Stimulated activated naive CD8-positive, alpha-beta T cell treated with anti-CD3 and anti-CD28 coated beads, Interleukin-15, amount 100 ng/mL, for 72 hours (primary cell): Measurements from ENCODE around the gene PRAMEF12.
A peak's percentile ranks its signal among the peaks of the same experiment; 100 is the strongest.
"Not testable (repeated sequence)": the region's sequence is repeated elsewhere in the genome, so short reads cannot be mapped to it uniquely, and the experiment has no call there.

ENCODE experiments used
- ATAC-seq: fragments of 150-1000 bp; cut with Tn5 transposase; 2 replicates; pipeline ENCODE4 v1.10.0; 2021; ENCODE audit warnings: mild to moderate bottlenecking, moderate library complexity
- DNase-seq, 2 donors: peaks; one replicate each; pipeline ENCODE4 v3.0.0; 2021 to 2022
- H3K27ac Mint-ChIP-seq, 2 donors: one replicate each; pipeline ENCODE4 v1.8.0; 2022; ENCODE audit warnings: mild to moderate bottlenecking in 2 of 2, mixed read lengths in 2 of 2, moderate library complexity in 2 of 2
- H3K27me3 Mint-ChIP-seq: one replicate; pipeline ENCODE4 v1.8.0; 2022; ENCODE audit warnings: mixed read lengths
- H3K4me1 Mint-ChIP-seq: one replicate; pipeline ENCODE4 v1.8.0; 2022; ENCODE audit warnings: mild to moderate bottlenecking, mixed read lengths
- H3K4me3 Mint-ChIP-seq, 2 donors: one replicate each; pipeline ENCODE4 v1.8.0; 2022; ENCODE audit warnings: mild to moderate bottlenecking in 2 of 2, mixed read lengths in 2 of 2, moderate library complexity in 1 of 2
- H3K9me3 Mint-ChIP-seq, 2 donors: one replicate each; pipeline ENCODE4 v1.8.0; 2022; ENCODE audit warnings: mixed read lengths in 2 of 2

Gene PRAMEF12

DNA sequence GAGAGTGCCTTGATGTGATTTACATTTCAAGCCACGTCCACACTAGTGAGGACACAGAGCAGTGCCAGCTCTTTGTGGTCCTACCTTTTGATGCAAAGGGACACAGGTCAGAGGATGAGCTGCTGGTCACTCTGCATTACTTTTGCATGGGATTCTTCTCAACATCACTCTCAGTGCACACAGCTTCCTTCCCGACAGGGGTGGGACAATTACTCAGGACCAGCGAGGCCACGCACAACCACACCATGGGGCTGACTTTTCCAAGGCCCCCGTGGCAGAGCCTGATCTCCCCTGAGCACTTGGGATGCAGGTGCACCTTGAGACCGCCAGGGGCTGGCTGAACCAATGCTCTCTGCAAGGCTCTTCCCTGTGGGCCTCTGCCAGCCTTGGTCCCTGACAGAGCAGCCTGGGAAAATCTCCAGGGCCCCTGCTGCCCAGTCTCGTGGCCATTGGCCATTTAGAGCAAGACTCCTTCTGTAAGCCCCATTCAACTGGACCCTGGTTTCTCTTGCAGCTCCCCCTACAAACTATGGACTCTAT lies 13.2 kb upstream of the PRAMEF12 start:
- DNase-seq (no peak), ATAC-seq (no peak)
- H3K4me3 Mint-ChIP-seq: no peak overlapping the region
- no peaks in the 10 kb centered on the region for H3K4me1 Mint-ChIP-seq
- no peak overlapping the region for H3K27ac Mint-ChIP-seq
- no peaks in the 10 kb centered on the region for H3K9me3 Mint-ChIP-seq
- peaks cover 35% of the 10 kb centered on the region for H3K27me3 Mint-ChIP-seq

DNA sequence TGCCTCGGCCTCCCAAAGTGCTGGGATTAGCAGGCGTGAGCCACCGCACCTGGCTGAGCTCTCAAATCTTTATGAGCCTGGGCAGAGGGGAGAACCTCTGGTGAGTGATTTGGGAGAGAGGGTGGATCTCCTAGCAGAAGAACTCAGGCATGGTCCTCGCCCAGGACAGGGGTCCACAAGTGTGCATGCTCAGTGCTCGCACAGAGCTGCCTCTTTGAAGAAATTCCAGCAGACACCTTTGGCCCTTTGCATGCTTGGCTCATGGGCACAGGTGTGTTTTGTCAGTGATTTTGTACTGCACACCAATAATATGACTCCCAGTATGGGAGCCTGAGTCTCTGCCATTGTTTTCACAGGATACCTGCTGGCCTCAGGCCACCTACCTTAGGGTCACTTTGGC lies 11.8 kb upstream of the PRAMEF12 start:
- Mint-ChIP-seq H3K4me1 (no peaks in the 10 kb centered on the region), H3K9me3 (no peaks in the 10 kb centered on the region), H3K4me3 (no peak overlapping the region), H3K27ac (no peak overlapping the region), H3K27me3 (peaks cover 27% of the 10 kb centered on the region)
- DNase-seq (no peak), ATAC-seq (no peak)

DNA sequence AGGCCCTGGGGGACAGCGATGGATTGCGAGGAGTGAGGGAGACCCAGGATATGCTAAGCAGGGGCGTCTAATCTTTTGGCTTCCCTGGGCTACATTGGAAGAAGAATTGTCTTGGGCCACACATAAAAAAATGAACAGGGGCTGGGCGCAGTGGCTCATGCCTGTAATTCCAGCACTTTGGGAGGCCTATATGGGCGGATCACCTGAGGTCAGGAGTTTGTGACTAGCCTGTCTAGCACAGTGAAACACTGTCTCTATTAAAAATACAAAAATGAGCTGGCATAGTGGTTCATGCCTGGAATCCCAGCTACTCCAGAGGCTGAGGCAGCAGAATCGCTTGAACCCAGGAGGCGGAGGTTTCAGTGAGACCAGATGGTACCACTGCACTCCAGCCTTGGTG lies 10.8 kb upstream of the PRAMEF12 start:
- no peak for DNase-seq
- Mint-ChIP-seq H3K4me1 (no peaks in the 10 kb centered on the region), H3K27ac (no peak overlapping the region), H3K9me3 (no peaks in the 10 kb centered on the region), H3K4me3 (no peak overlapping the region), H3K27me3 (peaks cover 32% of the 10 kb centered on the region)
- no peak for ATAC-seq

DNA sequence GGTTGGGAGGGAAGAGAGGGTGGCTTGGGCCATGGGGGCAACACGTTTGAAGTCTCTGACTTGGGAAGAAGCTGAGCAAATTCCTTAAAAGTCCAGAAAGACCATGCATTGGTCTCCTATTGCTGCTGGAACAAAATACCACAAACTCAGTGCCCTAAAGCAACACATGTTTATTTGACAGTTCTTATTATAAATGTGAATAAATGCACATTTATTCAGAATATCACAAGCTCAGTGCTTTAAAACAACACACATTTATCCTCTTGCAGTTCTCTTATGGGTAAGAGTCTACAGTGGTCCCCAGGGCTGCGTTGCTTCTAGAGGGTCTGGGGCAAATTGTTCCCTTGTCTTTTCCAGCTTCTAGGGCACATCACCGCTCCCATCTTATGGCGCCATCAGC lies 10.1 kb upstream of the PRAMEF12 start:
- no peak for DNase-seq
- Mint-ChIP-seq H3K27ac (no peak overlapping the region), H3K4me1 (no peaks in the 10 kb centered on the region), H3K27me3 (peaks cover 27% of the 10 kb centered on the region), H3K9me3 (no peaks in the 10 kb centered on the region), H3K4me3 (no peak overlapping the region)
- no peak for ATAC-seq

DNA sequence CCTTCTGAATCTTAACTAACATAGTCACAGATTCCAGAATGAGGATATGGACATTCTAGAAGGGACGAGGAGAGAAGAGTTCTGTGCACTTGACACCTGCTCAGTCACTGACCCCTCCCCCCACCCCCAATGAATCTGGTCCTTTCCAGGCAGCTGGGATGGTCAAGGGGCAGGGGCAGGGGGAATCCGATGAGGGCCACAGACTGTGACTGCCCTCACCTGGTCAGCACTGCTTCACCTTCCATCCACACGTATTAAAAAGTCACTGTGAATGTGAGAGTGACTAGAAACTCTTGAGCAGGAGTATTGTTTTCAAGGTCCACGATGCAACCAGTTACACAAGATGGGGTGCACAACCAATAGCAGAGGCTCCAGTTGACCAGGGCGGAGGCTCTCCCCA lies 9.5 kb upstream of the PRAMEF12 start:
- peaks cover 28% of the 10 kb centered on the region for H3K27me3 Mint-ChIP-seq
- no peaks in the 10 kb centered on the region for H3K9me3 Mint-ChIP-seq
- ATAC-seq (no peak), DNase-seq (no peak)
- no peak overlapping the region for H3K27ac Mint-ChIP-seq
- no peak overlapping the region for H3K4me3 Mint-ChIP-seq
- H3K4me1 Mint-ChIP-seq: no peaks in the 10 kb centered on the region

DNA sequence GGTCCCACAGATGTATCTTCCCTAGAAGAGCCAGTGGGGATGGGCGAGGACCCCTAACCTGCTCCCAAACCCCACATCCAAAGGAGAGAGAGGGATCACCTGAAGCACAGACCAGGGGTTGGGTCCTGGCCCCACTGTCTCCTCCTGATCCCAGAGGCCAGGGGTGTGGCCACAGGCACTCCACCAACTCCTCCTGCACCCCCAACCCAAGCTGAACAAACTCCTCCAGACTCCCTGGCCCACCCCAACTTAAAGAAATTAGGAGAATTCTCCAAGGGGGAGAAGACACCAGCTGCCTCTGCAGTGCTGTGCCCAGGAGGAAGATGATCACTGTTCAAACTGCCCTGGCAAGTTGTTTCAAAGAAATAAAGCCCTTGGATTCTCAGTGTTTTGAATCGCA lies 4.5 kb upstream of the PRAMEF12 start:
- ATAC-seq (no peak), DNase-seq (no peak)
- no peaks in the 10 kb centered on the region for H3K4me1 Mint-ChIP-seq

DNA sequence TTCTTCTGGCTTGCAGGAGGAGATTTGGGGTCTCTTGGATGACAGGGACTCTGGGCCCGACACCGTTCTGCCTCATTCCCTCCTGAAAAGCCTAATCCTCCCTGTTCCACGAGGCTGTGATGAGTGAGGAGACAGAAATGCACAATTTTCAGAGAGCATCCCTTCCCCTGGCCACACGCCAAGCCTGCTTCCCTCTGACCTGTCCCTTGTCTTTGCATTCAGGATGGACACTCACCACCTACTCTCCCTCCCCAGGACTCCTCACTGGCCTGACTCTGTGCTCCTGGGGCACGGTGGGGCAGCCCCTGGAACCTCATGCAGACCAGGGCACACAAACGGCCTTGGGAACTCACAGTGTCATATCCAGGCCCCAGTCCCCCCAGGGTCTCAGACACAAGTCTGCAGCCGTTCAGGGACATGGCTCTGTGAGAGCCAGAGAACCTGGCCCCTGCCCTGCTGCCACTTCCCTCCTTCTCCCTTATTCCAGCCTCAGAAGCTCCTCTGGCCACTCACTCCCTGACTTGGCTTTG lies 3.5 kb upstream of the PRAMEF12 start:
- H3K9me3 Mint-ChIP-seq: no peaks in the 10 kb centered on the region
- H3K4me1 Mint-ChIP-seq: no peaks in the 10 kb centered on the region
- H3K4me3 Mint-ChIP-seq: no peak overlapping the region
- H3K27ac Mint-ChIP-seq: peak overlapping the region in 1 of 2 donors; percentile 36
- no peak for ATAC-seq
- no peak for DNase-seq
- H3K27me3 Mint-ChIP-seq: peaks cover 64% of the 10 kb centered on the region

More for the DNA sequence above, 4.5 kb upstream of the PRAMEF12 start:
- Mint-ChIP-seq H3K9me3 (no peaks in the 10 kb centered on the region), H3K27me3 (peaks cover 60% of the 10 kb centered on the region), H3K27ac (peak overlapping the region in 1 of 2 donors; percentile 44), H3K4me3 (no peak overlapping the region)

DNA sequence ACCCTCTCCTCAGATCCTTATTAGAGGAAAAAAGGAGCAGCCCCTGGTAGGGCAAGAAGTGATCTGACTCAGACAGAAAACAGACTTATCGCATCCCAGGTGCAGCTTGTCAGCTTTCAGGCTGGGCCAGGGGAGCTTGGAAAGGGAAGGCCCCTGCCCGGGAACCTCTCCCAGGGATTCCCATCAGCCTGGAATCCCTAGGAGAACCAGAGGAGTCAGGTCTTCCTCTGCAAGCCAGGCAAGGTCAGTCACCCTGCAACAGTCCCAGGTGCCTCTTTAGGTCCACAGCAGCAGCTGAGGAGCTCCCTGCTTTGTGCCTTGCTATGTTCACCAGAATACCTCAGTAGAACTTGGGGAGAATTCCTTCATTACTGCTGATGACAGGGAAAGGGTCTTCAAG lies 2.9 kb upstream of the PRAMEF12 start:
- ATAC-seq: no peak
- Mint-ChIP-seq H3K27ac (peak overlapping the region in 1 of 2 donors; percentile 36), H3K4me3 (no peak overlapping the region), H3K9me3 (no peaks in the 10 kb centered on the region), H3K27me3 (peaks cover 69% of the 10 kb centered on the region), H3K4me1 (no peaks in the 10 kb centered on the region)
- DNase-seq: no peak

DNA sequence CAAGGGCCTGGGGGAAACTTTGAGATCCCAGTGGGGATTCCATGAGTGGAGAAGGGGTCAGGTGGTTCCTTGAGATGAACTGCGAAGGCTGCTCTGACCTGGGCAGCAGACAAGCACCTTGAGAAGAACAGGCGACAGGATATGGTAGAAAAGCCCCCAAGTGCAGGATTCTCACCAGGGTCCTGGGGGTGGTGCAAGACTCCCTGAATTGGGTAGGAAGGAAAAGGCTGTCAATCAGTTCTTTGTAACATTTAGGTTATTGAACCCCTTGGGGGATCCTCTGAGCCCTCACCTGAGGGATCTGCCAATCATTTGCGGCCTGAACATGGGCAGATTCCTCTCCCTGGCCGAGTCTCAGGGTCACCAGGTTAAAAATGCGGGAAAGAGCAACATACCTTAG lies 2.4 kb upstream of the PRAMEF12 start:
- ATAC-seq (no peak), DNase-seq (no peak)
- peaks cover 69% of the 10 kb centered on the region for H3K27me3 Mint-ChIP-seq
- peak overlapping the region in 1 of 2 donors; percentile 82 for H3K27ac Mint-ChIP-seq
- H3K9me3 Mint-ChIP-seq: no peaks in the 10 kb centered on the region
- H3K4me1 Mint-ChIP-seq: no peaks in the 10 kb centered on the region
- no peak overlapping the region for H3K4me3 Mint-ChIP-seq

DNA sequence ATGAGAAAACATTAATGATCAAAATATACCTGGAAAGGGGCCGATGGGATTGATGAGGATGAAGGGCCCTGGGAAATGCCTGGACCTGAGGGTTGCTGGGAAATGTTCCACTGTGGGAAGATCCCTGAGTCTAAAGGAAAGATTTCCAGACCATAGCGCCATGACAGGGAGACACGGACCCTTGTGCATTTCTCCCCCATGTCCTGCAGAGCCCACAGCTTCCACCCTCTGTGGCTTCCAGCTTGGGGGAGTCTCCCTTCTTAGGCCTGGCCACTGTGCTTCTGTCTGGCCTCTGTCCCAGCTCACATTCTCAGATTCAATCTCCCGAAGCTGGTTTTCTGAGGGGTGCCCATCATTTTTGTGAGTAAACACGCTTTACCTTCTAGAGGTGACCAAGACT lies 1.0 kb upstream of the PRAMEF12 start:
- ATAC-seq: no peak
- H3K4me1 Mint-ChIP-seq: no peaks in the 10 kb centered on the region
- no peak for DNase-seq
- no peaks in the 10 kb centered on the region for H3K9me3 Mint-ChIP-seq
- no peak overlapping the region for H3K27ac Mint-ChIP-seq
- peaks cover 68% of the 10 kb centered on the region for H3K27me3 Mint-ChIP-seq
- no peak overlapping the region for H3K4me3 Mint-ChIP-seq

DNA sequence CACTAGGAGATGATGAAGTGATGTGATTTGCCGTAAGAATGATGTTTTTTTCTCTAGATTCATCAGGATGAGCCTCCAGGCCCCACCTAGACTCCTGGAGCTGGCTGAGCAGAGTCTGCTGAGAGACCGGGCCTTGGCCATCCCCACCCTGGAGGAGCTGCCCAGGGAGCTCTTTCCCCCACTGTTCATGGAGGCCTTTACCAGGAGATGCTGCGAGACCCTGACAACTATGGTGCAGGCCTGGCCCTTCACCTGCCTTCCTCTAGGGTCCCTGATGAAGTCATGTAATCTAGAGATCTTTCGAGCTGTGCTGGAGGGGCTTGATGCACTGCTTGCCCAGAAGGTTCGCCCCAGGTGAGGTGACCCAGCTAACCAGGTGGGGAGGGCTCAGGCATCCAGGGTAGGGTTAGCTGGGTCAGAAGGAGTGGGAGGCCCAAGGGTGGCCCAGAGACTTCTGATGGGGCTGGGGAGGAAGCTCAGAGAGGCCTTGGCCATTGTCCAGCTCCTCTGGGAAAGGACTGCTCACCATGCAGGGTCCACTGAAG lies 1.3 kb downstream of the PRAMEF12 start:
- Mint-ChIP-seq H3K27me3 (peaks cover 63% of the 10 kb centered on the region), H3K4me3 (no peak overlapping the region), H3K9me3 (no peaks in the 10 kb centered on the region), H3K4me1 (no peaks in the 10 kb centered on the region), H3K27ac (peak overlapping the region in 1 of 2 donors; percentile 44)
- ATAC-seq: no peak
- DNase-seq: no peak

DNA sequence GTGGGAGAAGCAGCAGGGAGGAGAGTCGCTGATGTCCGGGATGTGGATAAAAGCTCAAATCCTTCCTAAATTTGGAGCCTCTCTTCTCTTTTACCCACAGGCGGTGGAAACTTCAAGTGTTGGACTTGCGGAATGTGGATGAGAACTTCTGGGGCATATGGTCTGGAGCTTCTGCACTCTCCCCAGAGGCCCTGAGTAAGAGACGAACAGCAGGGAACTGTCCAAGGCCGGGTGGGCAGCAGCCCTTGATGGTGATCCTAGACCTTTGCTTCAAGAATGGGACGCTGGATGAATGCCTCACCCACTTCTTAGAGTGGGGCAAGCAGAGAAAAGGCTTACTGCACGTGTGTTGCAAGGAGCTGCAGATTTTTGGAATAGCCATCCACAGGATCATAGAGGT lies 1.9 kb downstream of the PRAMEF12 start:
- H3K27ac Mint-ChIP-seq: no peak overlapping the region
- DNase-seq (no peak), ATAC-seq (no peak)
- peaks cover 58% of the 10 kb centered on the region for H3K27me3 Mint-ChIP-seq
- no peaks in the 10 kb centered on the region for H3K4me1 Mint-ChIP-seq
- H3K9me3 Mint-ChIP-seq: no peaks in the 10 kb centered on the region
- H3K4me3 Mint-ChIP-seq: no peak overlapping the region

DNA sequence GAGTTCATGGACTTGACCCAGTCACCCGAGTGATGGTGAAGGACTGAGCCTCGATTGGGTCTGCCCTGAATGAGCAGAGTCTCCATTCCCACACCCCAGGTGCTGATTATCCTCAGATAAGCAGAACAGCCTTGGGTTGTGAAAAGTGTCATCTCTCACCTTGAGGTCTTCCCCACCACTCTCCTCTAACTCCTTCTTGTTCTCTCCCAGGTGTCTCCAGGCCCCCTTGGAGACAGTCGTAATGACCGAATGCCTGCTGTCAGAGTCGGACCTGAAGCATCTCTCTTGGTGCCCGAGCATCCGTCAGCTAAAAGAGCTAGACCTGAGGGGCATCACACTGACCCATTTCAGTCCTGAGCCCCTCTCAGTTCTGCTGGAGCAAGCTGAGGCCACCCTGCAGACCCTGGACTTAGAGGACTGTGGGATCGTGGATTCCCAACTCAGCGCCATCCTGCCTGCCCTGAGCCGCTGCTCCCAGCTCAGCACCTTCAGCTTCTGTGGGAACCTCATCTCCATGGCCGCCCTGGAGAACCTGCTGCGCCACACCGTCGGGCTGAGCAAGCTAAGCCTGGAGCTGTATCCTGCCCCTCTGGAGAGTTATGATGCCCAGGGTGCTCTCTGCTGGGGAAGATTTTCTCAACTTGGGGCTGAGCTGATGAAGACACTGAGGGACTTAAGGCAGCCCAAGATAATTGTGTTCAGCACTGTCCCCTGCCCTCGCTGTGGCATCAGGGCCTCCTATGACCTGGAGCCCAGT lies 3.4 kb downstream of the PRAMEF12 start:
- ATAC-seq: no peak
- no peak overlapping the region for H3K4me3 Mint-ChIP-seq
- peaks cover 42% of the 10 kb centered on the region for H3K27me3 Mint-ChIP-seq
- H3K27ac Mint-ChIP-seq: no peak overlapping the region
- no peaks in the 10 kb centered on the region for H3K4me1 Mint-ChIP-seq
- no peaks in the 10 kb centered on the region for H3K9me3 Mint-ChIP-seq
- no peak for DNase-seq

DNA sequence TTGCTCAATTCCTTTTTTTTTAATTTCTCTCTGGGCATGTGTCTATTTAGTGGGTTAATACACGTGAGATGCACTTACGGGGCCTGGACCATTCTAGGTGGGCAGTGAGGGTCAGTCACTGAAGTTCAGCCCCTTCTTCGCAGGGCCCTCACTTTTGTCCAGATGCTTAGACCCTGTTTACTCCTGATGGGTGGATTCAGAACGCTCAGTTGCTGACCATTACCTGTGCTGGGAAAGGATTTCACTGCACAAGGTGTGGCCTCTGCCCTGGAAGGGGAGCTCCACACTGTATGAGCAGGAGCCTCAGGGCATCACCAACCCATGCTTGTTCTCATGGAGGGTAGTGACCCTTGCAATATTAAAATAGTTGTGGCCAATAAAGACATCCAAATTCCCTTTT lies 4.5 kb downstream of the PRAMEF12 start:
- no peak overlapping the region for H3K4me3 Mint-ChIP-seq
- no peak for DNase-seq
- peaks cover 32% of the 10 kb centered on the region for H3K27me3 Mint-ChIP-seq
- no peak for ATAC-seq
- H3K4me1 Mint-ChIP-seq: no peaks in the 10 kb centered on the region
- no peak overlapping the region for H3K27ac Mint-ChIP-seq
- no peaks in the 10 kb centered on the region for H3K9me3 Mint-ChIP-seq

DNA sequence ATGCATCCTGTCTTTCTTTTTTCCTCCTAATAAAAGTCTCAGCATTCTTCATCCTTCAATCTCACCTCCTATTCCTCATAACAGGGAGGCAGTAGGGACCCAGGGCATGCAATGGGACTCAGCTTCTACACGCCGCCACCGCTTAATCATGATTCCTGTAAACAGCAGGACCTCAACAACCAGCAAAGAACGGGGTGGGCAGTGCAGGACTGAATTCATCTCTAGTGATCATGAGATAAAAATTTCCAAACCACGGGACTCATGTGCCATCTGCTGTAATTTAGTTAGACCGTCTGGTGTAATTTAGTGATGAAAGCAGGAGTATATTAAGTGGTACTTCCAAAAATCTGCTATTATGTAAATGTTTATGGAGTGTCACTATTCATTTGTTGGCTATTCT lies 5.4 kb downstream of the PRAMEF12 start:
- Mint-ChIP-seq H3K4me1 (no peaks in the 10 kb centered on the region), H3K27ac (no peak overlapping the region), H3K27me3 (peaks cover 28% of the 10 kb centered on the region), H3K4me3 (no peak overlapping the region), H3K9me3 (peaks cover 2 to 3% of the 10 kb centered on the region in 2 donors)
- DNase-seq (no peak), ATAC-seq (no peak)

DNA sequence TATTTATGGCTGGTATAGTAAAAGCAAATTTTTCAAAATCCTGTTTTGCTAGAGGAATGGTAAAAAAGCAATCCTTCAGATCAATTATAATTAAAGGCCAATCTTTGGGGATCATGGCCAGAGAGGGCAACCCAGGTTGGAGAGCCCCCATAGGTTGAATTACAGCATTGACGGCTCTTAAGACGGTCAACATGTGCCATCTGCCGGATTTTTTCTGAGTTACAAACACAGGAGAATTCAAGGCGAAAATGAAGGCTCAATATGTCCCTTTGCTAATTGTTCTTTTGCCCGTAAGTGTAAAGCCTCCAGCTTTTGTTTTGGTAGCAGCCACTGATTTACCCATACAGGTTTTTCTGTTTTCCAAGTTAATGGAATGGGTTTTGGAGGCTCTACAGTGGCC lies 8.0 kb downstream of the PRAMEF12 start:
- not testable (repeated sequence) for H3K4me3 Mint-ChIP-seq, DNase-seq, H3K4me1 Mint-ChIP-seq, ATAC-seq, H3K27ac Mint-ChIP-seq
- Mint-ChIP-seq H3K9me3 (peaks cover 13 to 14% of the 10 kb centered on the region in 2 donors), H3K27me3 (peaks cover 19% of the 10 kb centered on the region)
